PC-3 (cell line): ENCODE data around the gene IGSF8. TPM values are rescaled to one million over a fixed set of nuclear protein-coding genes. Genes with fewer than 3 reads are reported as not detected.

Source experiments
- ATAC-seq: fragments of 200-7000 bp; cut with Tn5 transposase; 2 replicates; pipeline ENCODE4 v1.9.1; 2020; ENCODE audit warnings: mild to moderate bottlenecking, moderate library complexity
- BruUV-seq: library from RNA; stranded (reverse); fragments of 400-500 nt; replicated peaks from 2 replicates; lab custom pipeline; 2021; lab: Mats Ljungman, UMichigan
- CTCF ChIA-PET: fragments of 300-600 bp; sonication (Branson Sonifier 250); formaldehyde crosslinking; loops from one replicate; lab custom pipeline; 2022; ENCODE audit warnings: antibody characterized with exemption; lab: Charles Lee
- POLR2A ChIA-PET: fragments of 300-600 bp; sonication (Branson Sonifier 250); formaldehyde crosslinking; loops from one replicate; lab custom pipeline; 2022; ENCODE audit warnings: antibody characterized with exemption; ENCODE audit not compliant: unreplicated experiment; lab: Charles Lee
- DNase-seq: peaks from one replicate; pipeline ENCODE4 v3.0.0-alpha.2; 2015
- H2AFZ ChIP-seq: fragments of 300-600 bp; sonication (generic); 2 replicates; pipeline ENCODE4 v1.6.0; 2016; ENCODE audit warnings: antibody characterized with exemption, low read length
- H3F3A ChIP-seq: fragments of 300-600 bp; sonication (generic); one replicate; pipeline ENCODE4 v1.6.0; 2017; ENCODE audit warnings: antibody characterized with exemption, low read length, control low read depth, mild to moderate bottlenecking; ENCODE audit not compliant: unreplicated experiment
- H3K27ac ChIP-seq: fragments of 300-600 bp; sonication (generic); 2 replicates; pipeline ENCODE4 v1.5.1; 2016; ENCODE audit warnings: mild to moderate bottlenecking, low read length
- H3K27me3 ChIP-seq: fragments of 300-600 bp; sonication (generic); 2 replicates; pipeline ENCODE4 v1.6.1; 2016; ENCODE audit warnings: low read length, mixed read lengths
- H3K36me3 ChIP-seq: fragments of 300-600 bp; sonication (generic); 2 replicates; pipeline ENCODE4 v1.6.1; 2016; ENCODE audit warnings: low read depth, mixed run types, low read length, mixed read lengths
- H3K4me1 ChIP-seq: fragments of 300-600 bp; sonication (generic); 2 replicates; pipeline ENCODE4 v1.5.1; 2016; ENCODE audit warnings: low read length; ENCODE audit not compliant: insufficient read depth
- H3K4me2 ChIP-seq: fragments of 300-600 bp; sonication (generic); 2 replicates; pipeline ENCODE4 v1.6.0; 2016; ENCODE audit warnings: low read length
- H3K4me3 ChIP-seq: fragments of 300-600 bp; sonication (generic); 2 replicates; pipeline ENCODE4 v1.5.1; 2016; ENCODE audit warnings: mild to moderate bottlenecking, low read length, mixed read lengths
- H3K79me2 ChIP-seq: fragments of 300-600 bp; sonication (generic); 2 replicates; pipeline ENCODE4 v1.6.1; 2017; ENCODE audit warnings: low read length, mixed read lengths
- H3K9ac ChIP-seq: fragments of 300-600 bp; sonication (generic); 2 replicates; pipeline ENCODE4 v1.6.0; 2016; ENCODE audit warnings: mild to moderate bottlenecking, low read length
- H3K9me2 ChIP-seq: fragments of 300-600 bp; sonication (generic); replicated peaks from 2 replicates; pipeline ENCODE4 v1.6.1; 2016; ENCODE audit warnings: mixed run types, low read length, mixed read lengths
- H3K9me3 ChIP-seq: fragments of 300-600 bp; sonication (generic); 2 replicates; pipeline ENCODE4 v1.6.1; 2016; ENCODE audit warnings: low read length, mixed read lengths
- H4K20me1 ChIP-seq: fragments of 300-600 bp; sonication (generic); 2 replicates; pipeline ENCODE4 v1.6.1; 2016; ENCODE audit warnings: low read length, mixed read lengths
- CTCF ChIP-seq: fragments of 300-600 bp; sonication (generic); conservative IDR thresholded peaks from 2 replicates; pipeline ENCODE4 v1.5.1; 2017; ENCODE audit warnings: antibody characterized with exemption, low read depth, mild to moderate bottlenecking, low read length
- EZH2 ChIP-seq: fragments of 300-600 bp; sonication (generic); IDR thresholded peaks from one replicate; pipeline ENCODE4 v1.6.1; 2017; ENCODE audit warnings: antibody characterized with exemption, mild to moderate bottlenecking, low read length; ENCODE audit not compliant: unreplicated experiment
- EZH2phosphoT487 ChIP-seq: fragments of 300-600 bp; sonication (generic); IDR thresholded peaks from 2 replicates; pipeline ENCODE4 v1.6.1; 2018; ENCODE audit warnings: mild to moderate bottlenecking, antibody characterized with exemption, low read length, borderline replicate concordance
- intact Hi-C: fragments of 100-400 bp; cut with micrococcal nuclease; formaldehyde crosslinking; loops from 2 replicates; pipeline ENCODE4 v1.9.0; 2023
- total RNA-seq: library from RNA; depleted of rRNA; stranded (reverse); fragments of >200 nt; gene quantifications from 2 replicates; pipeline ENCODE4 v1.2.3, GENCODE V29; 2014

Gene IGSF8
- total RNA-seq, 1 experiment from 2014 or later = 37.1 TPM

- no peak overlapping the region for H3K27ac ChIP-seq
Observed at GRCh38 chr1:160130486-160130885, 32.1 kb upstream of the IGSF8 start.

DNA sequence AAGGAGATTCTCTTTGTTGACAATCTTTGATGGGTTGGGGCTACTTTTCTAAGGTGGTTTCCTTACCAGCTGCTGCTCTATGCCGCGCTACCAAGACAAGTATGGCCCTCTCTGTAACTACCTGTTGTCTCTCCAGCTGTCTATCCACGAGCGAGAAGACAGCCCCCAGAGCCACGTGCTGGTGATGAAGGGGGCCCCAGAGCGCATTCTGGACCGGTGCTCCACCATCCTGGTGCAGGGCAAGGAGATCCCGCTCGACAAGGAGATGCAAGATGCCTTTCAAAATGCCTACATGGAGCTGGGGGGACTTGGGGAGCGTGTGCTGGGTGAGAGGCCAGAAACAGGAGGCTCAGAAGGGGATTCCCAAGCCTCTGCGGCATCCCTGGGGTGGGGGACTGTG lies 31.5 kb upstream of the IGSF8 start:
- Histone ChIP-seq H3K27me3 (no peaks in the 10 kb centered on the region), H3F3A (peaks cover 7% of the 10 kb centered on the region), H3K36me3 (no peaks in the 10 kb centered on the region), H3K27ac (no peak overlapping the region), H3K79me2 (no peaks in the 10 kb centered on the region), H3K9me3 (no peaks in the 10 kb centered on the region), H3K4me3 (no peak overlapping the region), H4K20me1 (no peaks in the 10 kb centered on the region), H3K4me2 (no peak overlapping the region), H2AFZ (no peak overlapping the region), H3K9ac (no peak overlapping the region), H3K4me1 (peaks cover 30% of the 10 kb centered on the region), H3K9me2 (no peaks in the 10 kb centered on the region)
- DNase-seq (no peak), ATAC-seq (no peak)
- ChIA-PET POLR2A (no interaction called here), CTCF (interaction anchor here (0.6 kb wide), 1 partner anchor 822 kb away, joined by 3 read pairs; no protein-coding TSS in a partner anchor)
- BruUV-seq = no TSS peak
- intact Hi-C loops = no loop called here
- TF ChIP-seq EZH2phosphoT487 (no peak), CTCF (no peak), EZH2 (no peak)

More at GRCh38 chr1:160130486-160130885, 32.1 kb upstream of the IGSF8 start:
- TF ChIP-seq EZH2phosphoT487 (no peak), CTCF (no peak), EZH2 (no peak)
- Histone ChIP-seq H2AFZ (no peak overlapping the region), H3K9me2 (no peaks in the 10 kb centered on the region), H3K4me1 (peaks cover 25% of the 10 kb centered on the region), H3K36me3 (no peaks in the 10 kb centered on the region), H3K4me2 (no peak overlapping the region), H3F3A (peaks cover 6% of the 10 kb centered on the region), H3K27me3 (no peaks in the 10 kb centered on the region), H3K79me2 (no peaks in the 10 kb centered on the region), H3K9ac (no peak overlapping the region), H3K9me3 (no peaks in the 10 kb centered on the region), H4K20me1 (no peaks in the 10 kb centered on the region), H3K4me3 (no peak overlapping the region)
- DNase-seq (no peak), ATAC-seq (no peak)
- ChIA-PET CTCF (interaction anchor here (0.6 kb wide), 2 partner anchors 112 to 821 kb away, joined by 3 to 13 read pairs; no protein-coding TSS in a partner anchor), POLR2A (no interaction called here)
- no TSS peak for BruUV-seq
- intact Hi-C loops = no loop called here

- intact Hi-C loops = no loop called here
- Histone ChIP-seq H3K9me2 (no peaks in the 10 kb centered on the region), H3K27ac (no peak overlapping the region), H4K20me1 (no peaks in the 10 kb centered on the region), H3K4me1 (peaks cover 34% of the 10 kb centered on the region), H3K4me2 (no peak overlapping the region), H2AFZ (no peak overlapping the region), H3K9me3 (no peaks in the 10 kb centered on the region), H3F3A (peaks cover 7% of the 10 kb centered on the region), H3K27me3 (no peaks in the 10 kb centered on the region), H3K4me3 (no peak overlapping the region), H3K9ac (no peak overlapping the region), H3K79me2 (no peaks in the 10 kb centered on the region), H3K36me3 (no peaks in the 10 kb centered on the region)
- ChIA-PET POLR2A (no interaction called here), CTCF (no interaction called here)
- DNase-seq (no peak), ATAC-seq (no peak)
- BruUV-seq = no TSS peak
- no peak for TF ChIP-seq EZH2
- TF ChIP-seq EZH2phosphoT487 = no peak
- TF ChIP-seq CTCF = no peak
Observed at GRCh38 chr1:160129558-160129957, 31.1 kb upstream of the IGSF8 start.
